ENCODE data around the gene OR10H1.
"Not testable (repeated sequence)": the region's sequence is repeated elsewhere in the genome, so short reads cannot be mapped to it uniquely, and the experiment has no call there.

Gene OR10H1

DNA sequence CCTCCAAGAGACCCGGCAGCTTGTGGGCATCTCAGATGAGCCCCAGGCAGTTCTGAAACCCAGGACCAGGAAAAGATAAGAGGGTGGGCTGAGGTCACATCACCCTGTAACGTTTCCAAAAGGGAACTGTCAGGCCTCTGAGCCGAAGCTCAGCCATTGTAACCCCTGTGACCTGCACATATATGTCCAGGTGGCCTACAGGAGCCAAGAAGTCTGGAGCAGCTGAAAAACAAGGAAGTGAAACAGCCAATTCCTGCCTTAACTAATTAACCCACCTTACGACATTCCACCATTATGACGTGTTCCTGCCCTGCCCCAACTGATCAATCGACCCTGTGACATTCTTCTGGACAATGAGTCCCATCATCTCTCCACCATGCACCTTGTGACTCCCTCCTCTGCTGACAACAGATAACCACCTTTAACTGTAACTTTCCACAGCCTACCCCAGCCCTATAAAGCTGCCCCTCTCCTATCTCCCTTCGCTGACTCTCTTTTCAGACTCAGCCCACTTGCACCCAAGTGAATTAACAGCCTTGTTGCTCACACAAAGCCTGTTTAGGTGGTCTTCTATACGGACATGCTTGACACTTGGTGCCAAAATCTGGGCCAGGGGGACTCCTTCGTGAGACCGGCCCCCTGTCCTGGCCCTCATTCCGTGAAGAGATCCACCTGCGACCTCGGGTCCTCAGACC, 13.3 kb upstream of the OR10H1 start:
- DNase-seq, result not testable (repeated sequence)

DNA sequence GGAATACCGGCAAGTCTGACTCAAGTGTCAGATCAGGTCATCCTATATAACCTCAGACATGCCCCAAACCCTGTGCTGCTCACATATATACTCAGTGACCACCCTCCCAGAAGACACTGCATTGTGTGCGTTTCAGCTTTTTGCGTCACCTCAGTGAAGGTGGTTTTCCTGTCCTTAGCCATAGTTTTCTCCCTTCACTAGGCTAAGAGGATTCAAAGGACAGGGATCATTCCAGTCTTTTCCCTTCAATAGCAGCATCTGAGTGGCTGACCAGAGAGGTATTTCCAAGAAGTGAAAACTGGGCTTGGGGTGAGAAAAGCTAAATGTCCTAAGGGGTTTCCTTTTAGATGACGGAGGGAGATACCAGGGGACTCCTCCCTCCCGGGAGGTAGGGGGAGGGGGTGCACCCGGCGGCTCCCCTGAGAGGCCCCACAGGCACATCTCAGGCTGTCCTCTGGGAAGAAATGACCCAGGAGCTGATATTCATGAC, 12.7 kb upstream of the OR10H1 start:
- no peak for DNase-seq

DNA sequence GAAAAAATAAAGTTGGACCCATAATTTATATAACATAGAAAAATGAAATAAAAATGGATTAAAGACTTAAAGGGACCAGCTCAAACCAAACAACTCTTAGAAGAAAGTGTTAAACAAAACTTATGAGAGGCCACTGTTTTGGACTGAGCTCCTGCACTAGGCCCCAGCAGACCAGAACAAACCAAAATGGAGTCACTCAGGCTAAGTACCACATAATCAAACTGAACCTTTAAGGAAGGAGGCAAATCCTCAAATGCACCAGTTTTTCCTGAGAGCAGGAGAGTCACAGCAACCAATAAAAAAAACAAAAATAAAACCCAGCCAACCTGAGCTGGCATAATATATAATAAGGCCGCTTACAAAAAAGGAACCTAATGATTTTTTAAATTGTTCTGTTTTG, 10.3 kb upstream of the OR10H1 start:
- no peak for DNase-seq

- DNase-seq, result no peak
Observed at GRCh38 chr19:15820646-15821045, 5.2 kb upstream of the OR10H1 start.

DNA sequence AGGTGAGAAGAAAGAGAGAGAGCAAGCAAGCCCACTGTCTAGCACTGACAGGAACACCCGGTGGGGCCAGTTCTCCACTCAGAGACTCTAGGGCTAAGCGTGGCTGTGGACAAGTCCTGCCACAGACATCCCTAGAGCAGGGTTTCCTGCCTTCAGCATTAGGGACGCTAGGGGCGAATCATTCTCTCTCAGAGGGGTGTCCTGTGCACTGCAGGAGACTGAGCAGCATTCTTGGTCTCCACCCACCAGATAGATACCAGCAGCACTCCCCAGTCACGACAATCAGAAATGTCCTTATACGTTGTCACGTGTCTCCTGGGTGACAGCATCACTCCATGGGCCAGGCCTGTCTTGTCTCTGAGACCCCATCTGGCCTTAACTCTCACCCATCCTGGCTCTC, 1.5 kb downstream of the OR10H1 start:
- no peak for DNase-seq

DNA sequence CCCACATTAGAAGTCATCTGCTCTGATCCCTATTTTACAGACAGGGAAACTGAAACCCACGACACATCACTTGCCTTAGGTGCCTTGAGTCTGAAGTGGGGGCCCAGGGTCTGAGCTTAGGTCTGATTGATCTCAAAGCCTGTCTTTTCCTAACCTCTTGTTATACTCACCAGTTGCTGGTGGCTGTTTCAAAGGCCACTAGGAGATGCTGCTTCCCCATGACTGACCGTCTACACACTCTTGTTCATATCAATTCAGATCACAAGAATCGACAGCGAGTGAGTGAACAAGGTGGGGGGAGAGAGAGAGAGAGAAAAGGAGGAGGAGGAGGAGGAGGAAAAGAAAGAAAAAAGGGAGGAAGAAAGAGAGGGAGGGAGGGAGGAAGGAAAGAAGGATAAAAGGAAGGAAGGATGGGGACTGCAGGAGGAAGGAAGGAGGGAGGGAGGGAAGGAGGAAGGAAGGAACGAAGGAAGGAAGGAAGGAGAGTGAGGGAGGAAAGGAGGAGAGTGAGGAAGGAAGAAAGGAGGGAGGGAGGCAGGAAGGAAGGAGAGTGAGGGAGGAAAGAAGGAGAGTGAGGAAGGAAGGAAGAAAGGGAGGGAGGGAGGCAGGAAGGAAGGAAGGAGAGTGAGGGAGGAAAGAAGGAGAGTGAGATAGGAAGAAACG, 3.3 kb downstream of the OR10H1 start:
- DNase-seq, result no peak

- DNase-seq, result no peak
Observed at GRCh38 chr19:15811476-15811875, 4.0 kb downstream of the OR10H1 start.

- DNase-seq, result peak; percentile 10
Observed at GRCh38 chr19:15810335-15810734, 5.1 kb downstream of the OR10H1 start.

DNA sequence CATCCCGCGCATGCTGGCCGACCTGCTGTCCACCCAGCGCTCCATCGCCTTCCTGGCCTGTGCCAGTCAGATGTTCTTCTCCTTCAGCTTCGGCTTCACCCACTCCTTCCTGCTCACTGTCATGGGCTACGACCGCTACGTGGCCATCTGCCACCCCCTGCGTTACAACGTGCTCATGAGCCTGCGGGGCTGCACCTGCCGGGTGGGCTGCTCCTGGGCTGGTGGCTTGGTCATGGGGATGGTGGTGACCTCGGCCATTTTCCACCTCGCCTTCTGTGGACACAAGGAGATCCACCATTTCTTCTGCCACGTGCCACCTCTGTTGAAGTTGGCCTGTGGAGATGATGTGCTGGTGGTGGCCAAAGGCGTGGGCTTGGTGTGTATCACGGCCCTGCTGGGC, 21.2 kb downstream of the OR10H1 start:
- not testable (repeated sequence) for DNase-seq

DNA sequence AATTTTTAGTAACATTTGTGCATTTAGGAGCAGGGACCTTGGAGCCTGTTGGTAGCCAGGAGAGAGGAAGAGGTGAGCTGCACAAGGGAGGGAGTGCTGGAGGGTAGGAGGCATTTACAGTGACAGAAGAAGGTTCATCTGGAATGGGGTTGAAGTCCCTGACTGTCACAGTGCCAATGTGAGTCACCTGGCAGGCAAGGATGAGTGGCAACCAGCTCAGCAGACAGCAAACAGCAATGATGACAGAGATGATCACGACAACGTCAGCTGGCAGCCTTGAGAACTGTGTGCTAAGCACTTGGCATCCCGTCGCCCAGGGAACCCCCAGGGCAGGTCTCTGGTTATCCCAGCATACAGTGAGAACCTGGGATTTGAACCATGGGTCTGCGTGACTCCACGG, 25.4 kb downstream of the OR10H1 start:
- no peak for DNase-seq

DNA sequence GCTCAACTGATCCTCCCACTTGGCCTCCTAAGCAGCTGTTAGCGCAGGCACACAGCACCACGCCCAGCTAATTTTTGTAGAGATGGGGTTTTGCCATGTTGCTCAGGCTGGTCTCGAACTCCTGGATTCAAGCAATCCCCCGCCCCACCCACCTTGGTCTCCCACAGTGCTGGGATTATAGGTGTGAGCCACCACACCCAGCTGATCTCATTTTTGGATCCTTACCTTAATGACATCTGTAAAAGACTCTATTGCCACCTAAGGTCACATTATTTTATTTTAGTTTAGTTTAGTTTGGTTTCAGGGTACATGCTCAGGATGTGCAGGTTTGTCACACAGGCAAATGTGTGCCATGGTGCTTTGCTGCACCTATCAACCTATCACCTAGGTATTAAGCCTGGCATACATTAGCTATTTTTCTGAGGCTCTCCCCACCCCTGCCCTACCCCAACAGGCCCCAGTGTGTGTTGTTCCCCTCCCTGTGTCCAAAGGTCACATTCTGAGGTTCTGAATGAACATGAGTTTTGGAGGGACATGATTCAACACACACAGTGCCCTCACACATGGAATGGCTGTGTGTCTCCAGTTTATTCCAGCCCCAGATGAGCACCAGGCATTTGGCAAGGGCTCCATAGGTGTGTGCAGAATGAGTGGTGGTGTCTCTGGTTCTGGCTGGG, 26.7 kb downstream of the OR10H1 start:
- DNase-seq, result no peak

- no peak for DNase-seq
Observed at GRCh38 chr19:15787611-15788155, 27.8 kb downstream of the OR10H1 start, which contains the start of gene OR10H5. OR10H5 (plus strand) TSS chr19:15787661; CDS start chr19:15794049, 6,388 bp downstream.

DNA sequence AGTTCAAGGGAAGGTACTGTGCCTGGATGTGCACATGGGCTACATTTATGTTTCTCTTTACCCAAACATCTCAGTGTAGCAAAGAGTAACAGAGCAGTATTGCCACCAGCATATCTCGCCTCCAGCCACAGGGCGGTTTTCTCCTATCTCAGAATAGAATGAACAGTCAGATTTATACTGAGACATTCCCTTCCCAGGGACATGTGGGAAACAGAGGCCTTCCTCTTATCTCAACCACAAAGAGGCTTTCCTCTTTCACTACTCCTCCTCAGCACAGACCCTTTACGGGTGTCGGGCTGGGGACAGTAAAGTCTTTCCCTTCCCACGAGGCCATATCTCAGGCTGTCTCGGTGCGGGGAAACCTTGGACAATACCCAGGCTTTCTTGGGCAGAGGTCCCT, 32.6 kb downstream of the OR10H1 start:
- not testable (repeated sequence) for DNase-seq

DNA sequence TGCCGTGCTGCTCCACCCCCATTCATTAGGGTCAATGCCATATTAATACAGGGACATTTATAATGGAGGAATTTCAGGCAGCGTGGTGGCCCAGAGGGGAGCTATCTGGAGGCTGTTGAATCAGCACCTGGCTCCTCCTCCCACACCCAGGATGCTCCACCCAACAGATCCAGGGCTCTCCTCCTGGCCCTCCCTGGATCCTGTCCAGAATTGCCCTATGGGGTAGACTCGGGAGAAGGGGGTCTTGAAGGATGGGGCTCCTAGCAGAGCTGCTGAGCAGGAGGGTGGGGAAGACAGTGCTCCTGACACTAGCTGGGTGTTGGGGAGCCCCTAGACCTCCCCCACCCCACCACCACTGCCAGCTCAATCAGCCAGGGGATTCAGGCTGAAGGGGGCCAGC, 33.3 kb downstream of the OR10H1 start:
- DNase-seq, result no peak

DNA sequence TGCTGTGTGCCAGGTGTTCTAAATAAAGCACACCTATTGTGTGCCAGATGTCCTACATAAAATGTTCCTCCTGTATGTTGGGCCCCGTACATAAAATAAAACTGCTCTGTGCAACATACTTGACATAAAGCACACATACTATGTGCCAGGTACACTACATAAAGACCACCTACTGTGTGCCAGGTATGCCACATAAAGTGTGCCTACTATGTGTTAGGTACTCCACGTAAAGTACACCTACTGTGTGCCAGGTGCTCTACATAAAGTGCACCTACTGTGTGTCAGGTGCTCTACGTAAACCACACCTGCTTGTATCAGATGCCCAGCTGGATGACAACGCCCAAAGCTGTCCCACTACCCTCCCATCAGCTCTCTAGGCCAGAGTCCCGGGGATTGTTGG, 33.8 kb downstream of the OR10H1 start:
- DNase-seq, result no peak

GRCh38 chr19:15780610-15781418, 34.6 kb downstream of the OR10H1 start:
- no peak for DNase-seq

DNA sequence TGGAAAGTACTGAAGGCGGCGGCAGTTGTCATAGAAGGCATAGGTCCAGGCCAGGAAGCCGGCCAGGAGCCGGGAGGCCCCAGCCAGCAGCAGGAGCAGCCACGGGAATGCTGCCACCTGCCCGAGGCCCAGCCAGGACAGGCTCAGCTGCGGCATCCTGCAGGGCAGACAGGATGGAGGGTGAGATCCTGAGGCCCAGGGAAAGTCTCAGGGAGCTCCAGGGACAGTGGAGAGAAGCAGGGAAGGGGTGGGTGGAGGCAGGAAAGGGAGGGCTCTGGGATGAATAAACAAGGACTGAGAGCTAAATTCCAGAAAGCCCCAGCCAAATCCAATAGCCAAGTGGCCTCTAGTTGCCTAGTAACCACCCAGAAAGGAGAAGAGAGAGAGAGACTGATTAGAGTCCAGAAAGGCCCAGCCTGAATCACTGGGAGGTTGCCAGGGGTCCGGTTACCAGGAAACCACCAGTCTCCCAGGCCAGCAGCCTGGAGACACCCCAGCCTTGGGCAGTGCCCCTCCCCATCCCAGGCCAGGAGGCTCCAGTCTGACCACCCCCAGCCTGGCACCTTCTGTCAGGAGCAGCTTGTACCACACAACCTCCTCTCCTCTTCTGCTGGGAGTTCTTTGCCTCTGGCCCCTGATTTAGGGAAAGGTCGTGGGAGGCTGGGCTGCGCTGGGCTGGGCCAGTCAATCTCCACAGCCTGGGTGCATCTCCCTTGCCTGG, 35.5 kb downstream of the OR10H1 start:
- no peak for DNase-seq

DNA sequence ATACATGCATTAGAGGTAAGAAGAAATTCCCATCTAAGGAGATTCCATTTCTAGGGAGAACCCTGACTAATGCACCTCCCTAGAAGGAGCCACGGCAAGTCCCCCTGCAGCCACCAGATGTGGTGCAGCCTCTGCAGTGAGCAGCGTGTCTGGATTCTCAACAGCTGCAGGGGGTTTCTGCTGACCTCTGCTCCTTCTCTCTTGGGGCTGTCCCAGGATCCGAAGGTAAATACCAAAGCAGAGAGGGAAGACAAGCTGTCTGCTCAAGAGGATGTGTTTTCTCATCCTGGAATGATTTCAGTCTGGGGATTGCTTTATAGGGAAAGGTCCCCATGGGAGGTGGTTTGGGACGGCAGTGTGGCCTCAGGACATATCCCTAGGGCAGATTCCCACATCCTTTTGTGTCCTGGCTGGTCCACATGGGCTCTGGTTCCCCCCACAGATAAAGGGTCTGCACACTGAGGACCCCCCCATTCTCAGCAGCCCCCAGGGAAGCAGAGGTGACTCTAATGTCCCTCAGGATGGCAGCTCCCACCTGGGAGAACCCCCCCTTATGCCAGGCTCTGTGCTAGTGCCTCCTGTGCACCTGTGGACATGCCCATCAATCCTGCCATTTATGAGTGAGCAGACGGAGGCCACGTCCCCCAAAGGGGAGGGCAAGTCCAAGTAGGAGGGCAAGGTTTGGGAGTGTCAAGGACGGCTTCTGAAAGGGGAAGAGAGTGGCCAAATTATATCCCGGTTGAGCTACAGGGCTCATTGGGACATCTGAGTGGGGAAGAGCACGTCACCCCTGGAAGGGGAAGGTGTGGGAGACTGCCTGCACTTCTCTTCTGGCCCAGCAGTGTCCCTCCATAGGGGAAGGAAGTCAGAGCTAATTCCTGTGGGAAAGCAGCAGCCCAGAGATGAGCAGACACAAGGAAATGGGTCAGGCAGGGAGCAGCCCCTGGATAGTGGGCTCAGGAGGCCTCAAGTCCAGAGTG, 38.2 kb downstream of the OR10H1 start:
- no peak for DNase-seq

GRCh38 chr19:15776264-15776663, 39.2 kb downstream of the OR10H1 start:
- no peak for DNase-seq

GRCh38 chr19:15775249-15775648, 40.2 kb downstream of the OR10H1 start:
- no peak for DNase-seq

DNA sequence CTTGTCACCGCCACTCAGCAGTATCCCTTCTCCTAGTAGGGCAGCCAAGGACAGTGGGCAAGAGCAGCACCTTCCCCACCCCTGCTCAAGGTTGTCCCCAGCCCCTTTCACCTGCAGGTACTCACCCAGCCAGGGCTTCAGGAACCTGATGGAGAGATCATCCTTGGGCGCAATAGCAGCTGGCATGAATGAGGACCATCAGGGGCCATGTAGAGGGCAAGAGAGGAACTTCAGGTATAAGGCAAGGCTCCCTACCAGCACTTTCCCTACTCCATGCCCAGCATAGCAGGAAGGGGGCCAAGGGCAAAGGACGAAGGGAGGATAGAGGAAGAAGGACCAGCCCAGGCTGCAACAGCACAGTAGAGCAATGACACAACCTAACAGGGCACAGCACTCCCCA, 41.3 kb downstream of the OR10H1 start:
- DNase-seq, result not testable (repeated sequence)
